ENCODE data around the gene CHD1L. TPM values are rescaled to one million over a fixed set of nuclear protein-coding genes. Genes with fewer than 3 reads are reported as not detected.

Gene CHD1L
- total RNA-seq, 1 experiment from 2014 or later = 63.9 TPM

DNA sequence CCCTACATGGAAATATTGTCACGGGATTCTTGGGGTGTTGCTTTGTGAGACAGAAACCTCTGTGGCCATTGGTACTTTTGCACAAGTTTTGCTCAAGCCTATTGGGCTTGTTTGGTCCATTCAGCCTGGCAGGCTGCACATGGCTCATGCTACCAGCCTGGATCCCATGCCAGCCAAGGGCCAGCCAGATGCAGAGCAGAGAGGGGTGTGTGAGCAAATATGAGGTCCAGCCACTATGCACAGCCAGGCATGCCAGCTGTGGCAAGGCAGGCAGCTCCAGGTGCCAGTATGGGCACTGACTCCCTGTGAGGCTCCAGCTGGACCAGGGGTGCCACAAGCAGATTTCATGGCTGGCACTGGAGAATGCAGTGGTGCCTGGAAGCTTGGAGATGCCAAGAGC is 6.7 kb upstream of the CHD1L start:
- no peak for TF ChIP-seq EZH2phosphoT487 (IDR thresholded peaks at IDR 0.05; ENCODE audit: borderline replicate concordance, low read length)
- TF ChIP-seq EZH2 (IDR thresholded peaks at IDR 0.05; ENCODE audit: low read length, unreplicated experiment) = no peak
- TF ChIP-seq, protein P1, sequence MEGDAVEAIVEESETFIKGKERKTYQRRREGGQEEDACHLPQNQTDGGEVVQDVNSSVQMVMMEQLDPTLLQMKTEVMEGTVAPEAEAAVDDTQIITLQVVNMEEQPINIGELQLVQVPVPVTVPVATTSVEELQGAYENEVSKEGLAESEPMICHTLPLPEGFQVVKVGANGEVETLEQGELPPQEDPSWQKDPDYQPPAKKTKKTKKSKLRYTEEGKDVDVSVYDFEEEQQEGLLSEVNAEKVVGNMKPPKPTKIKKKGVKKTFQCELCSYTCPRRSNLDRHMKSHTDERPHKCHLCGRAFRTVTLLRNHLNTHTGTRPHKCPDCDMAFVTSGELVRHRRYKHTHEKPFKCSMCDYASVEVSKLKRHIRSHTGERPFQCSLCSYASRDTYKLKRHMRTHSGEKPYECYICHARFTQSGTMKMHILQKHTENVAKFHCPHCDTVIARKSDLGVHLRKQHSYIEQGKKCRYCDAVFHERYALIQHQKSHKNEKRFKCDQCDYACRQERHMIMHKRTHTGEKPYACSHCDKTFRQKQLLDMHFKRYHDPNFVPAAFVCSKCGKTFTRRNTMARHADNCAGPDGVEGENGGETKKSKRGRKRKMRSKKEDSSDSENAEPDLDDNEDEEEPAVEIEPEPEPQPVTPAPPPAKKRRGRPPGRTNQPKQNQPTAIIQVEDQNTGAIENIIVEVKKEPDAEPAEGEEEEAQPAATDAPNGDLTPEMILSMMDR (conservative IDR thresholded peaks at IDR 0.05; ENCODE audit: low read depth, low read length) = no peak
- Histone ChIP-seq H4K20me1 (ENCODE audit: low read length) (no peaks in the 10 kb centered on the region), H3K4me3 (ENCODE audit: low read length) (no peak overlapping the region), H3K27ac (ENCODE audit: low read length) (no peak overlapping the region), H3K36me3 (ENCODE audit: low read depth, low read length) (no peaks in the 10 kb centered on the region), H3F3A (ENCODE audit: low read length, unreplicated experiment) (no peaks in the 10 kb centered on the region), H3K79me2 (ENCODE audit: low read length) (no peaks in the 10 kb centered on the region), H3K9me3 (ENCODE audit: low read length) (no peaks in the 10 kb centered on the region), H3K4me1 (ENCODE audit: insufficient read depth, low read length) (peaks cover 24% of the 10 kb centered on the region), H3K27me3 (ENCODE audit: low read length) (no peaks in the 10 kb centered on the region), H3K9ac (ENCODE audit: low read length) (no peak overlapping the region), H2AFZ (ENCODE audit: low read length) (no peak overlapping the region), H3K4me2 (ENCODE audit: low read length) (no peak overlapping the region), H3K9me2 (replicated peaks; ENCODE audit: low read length) (no peaks in the 10 kb centered on the region)
- BruUV-seq (replicated peaks) = no TSS peak
- ATAC-seq (no peak), DNase-seq (no peak)
- POLR2A ChIA-PET (ENCODE audit: unreplicated experiment) = no interaction called here
- CTCF ChIA-PET = no interaction called here
- intact Hi-C loops (cut with micrococcal nuclease) = no loop called here

DNA sequence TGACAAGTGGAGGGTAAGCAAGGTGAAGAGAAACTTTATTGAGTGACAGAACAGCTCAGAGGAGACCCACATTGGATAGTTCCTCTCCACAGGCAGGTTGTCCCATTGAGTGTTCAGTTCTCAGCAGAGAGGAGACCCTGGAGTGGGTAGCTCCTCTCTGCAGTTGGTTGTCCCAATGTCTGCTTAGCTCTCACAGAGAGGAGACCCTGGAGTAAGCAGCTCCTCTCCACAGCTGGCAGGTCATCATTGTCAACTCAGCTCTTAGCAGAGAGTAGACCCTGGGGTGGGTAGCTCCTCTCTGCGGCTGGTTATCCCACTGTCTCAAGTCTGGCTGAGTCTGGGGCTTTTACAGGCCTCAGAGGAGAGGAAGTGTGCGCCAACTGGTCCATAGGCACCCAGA is 6.0 kb upstream of the CHD1L start:
- H3K79me2 ChIP-seq (ENCODE audit: low read length) = no peaks in the 10 kb centered on the region
- no peak overlapping the region for H3K4me2 ChIP-seq (ENCODE audit: low read length)
- TF ChIP-seq EZH2 (IDR thresholded peaks at IDR 0.05; ENCODE audit: low read length, unreplicated experiment) = no peak
- DNase-seq = no peak
- H3K9ac ChIP-seq (ENCODE audit: low read length) = no peak overlapping the region
- H3K4me1 ChIP-seq (ENCODE audit: insufficient read depth, low read length) = peaks cover 24% of the 10 kb centered on the region
- no peak overlapping the region for H3K27ac ChIP-seq (ENCODE audit: low read length)
- BruUV-seq (replicated peaks) = no TSS peak
- no peak for ATAC-seq
- H3K27me3 ChIP-seq (ENCODE audit: low read length) = no peaks in the 10 kb centered on the region
- no peak overlapping the region for H3K4me3 ChIP-seq (ENCODE audit: low read length)
- ChIA-PET POLR2A (ENCODE audit: unreplicated experiment) (no interaction called here), CTCF (interaction anchor here (1.9 kb wide), 1 partner anchor 11 kb away, joined by 9 read pairs; the partner anchor contains the start of gene FMO5)
- intact Hi-C loops (cut with micrococcal nuclease) = no loop called here
- no peaks in the 10 kb centered on the region for H3K9me2 ChIP-seq (replicated peaks; ENCODE audit: low read length)
- no peaks in the 10 kb centered on the region for H3K36me3 ChIP-seq (ENCODE audit: low read depth, low read length)
- no peak overlapping the region for H2AFZ ChIP-seq (ENCODE audit: low read length)
- no peaks in the 10 kb centered on the region for H3F3A ChIP-seq (ENCODE audit: low read length, unreplicated experiment)
- no peaks in the 10 kb centered on the region for H4K20me1 ChIP-seq (ENCODE audit: low read length)
- no peaks in the 10 kb centered on the region for H3K9me3 ChIP-seq (ENCODE audit: low read length)

DNA sequence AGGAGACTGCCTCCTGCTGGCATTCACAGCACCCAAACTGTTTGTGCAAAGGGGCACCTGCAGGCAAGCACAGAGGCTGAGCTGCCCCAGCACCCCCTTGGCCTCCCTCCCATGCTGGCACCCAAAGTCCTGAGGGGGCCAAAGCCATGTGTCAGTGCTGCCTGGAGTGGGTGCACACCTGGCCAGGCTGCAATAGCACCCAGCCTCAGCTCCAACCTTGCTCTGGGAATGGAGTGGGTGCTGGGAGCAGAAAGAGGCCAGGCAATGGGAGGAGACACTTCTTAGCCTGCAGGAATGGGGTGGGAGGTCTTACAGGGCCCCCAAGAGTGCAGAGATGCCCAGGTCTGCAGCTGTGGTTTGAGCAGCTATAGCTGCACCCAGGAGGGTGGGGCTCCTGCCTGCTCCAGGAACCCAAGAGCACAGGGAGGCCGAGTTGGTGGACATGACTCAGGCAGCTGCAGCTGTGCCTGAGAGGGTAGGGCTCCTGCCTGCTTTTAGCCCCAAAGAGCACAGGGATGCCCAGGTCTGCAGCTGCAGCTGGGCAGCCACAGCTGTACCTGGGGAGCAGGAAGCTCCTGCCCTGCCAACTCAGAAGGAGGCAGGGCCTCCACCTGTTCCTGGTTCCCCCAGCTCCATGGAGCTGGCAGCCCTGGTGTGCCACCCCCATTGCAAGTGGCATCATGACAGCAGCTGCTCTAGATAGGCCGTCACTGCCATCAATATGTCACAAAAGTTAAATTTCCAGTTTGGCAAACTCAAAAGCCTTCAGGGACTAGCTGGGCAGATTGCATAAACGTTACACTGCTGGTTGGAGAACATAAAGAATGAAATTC is 5.3 kb upstream of the CHD1L start:
- Histone ChIP-seq H3K27ac (ENCODE audit: low read length) (peak overlapping the region; percentile 62), H3K79me2 (ENCODE audit: low read length) (no peaks in the 10 kb centered on the region), H3K9me3 (ENCODE audit: low read length) (no peaks in the 10 kb centered on the region), H3K4me2 (ENCODE audit: low read length) (peak overlapping the region; percentile 61), H4K20me1 (ENCODE audit: low read length) (no peaks in the 10 kb centered on the region), H2AFZ (ENCODE audit: low read length) (0 out of 2 replicates have a peak overlapping the region, but pooled peaks have one; percentile 8), H3K9ac (ENCODE audit: low read length) (no peak overlapping the region), H3K4me3 (ENCODE audit: low read length) (peak overlapping the region; percentile 17; the same call in 1 of the 2 replicates), H3K9me2 (replicated peaks; ENCODE audit: low read length) (no peaks in the 10 kb centered on the region), H3K27me3 (ENCODE audit: low read length) (no peaks in the 10 kb centered on the region), H3K4me1 (ENCODE audit: insufficient read depth, low read length) (peaks cover 30% of the 10 kb centered on the region), H3F3A (ENCODE audit: low read length, unreplicated experiment) (no peaks in the 10 kb centered on the region), H3K36me3 (ENCODE audit: low read depth, low read length) (no peaks in the 10 kb centered on the region)
- ChIA-PET CTCF (interaction anchor here (0.8 to 1.9 kb wide), 2 partner anchors 12 to 64 kb away, joined by 3 to 9 read pairs; partner anchors contain the start of gene FMO5), POLR2A (ENCODE audit: unreplicated experiment) (no interaction called here)
- BruUV-seq (replicated peaks) = no TSS peak
- DNase-seq = peak; percentile 70
- intact Hi-C loops (cut with micrococcal nuclease) = no loop called here
- TF ChIP-seq EZH2 (IDR thresholded peaks at IDR 0.05; ENCODE audit: low read length, unreplicated experiment) (no peak), EZH2phosphoT487 (IDR thresholded peaks at IDR 0.05; ENCODE audit: borderline replicate concordance, low read length) (no peak)
- TF ChIP-seq, protein P1 (conservative IDR thresholded peaks at IDR 0.05; ENCODE audit: low read depth, low read length) = no peak
- ATAC-seq = peak; percentile 88

Measured in PC-3 (cell line).